Measurements from ENCODE around the gene CRELD2. TPM values are rescaled to one million over a fixed set of nuclear protein-coding genes. Genes with fewer than 3 reads are reported as not detected.
A peak's percentile ranks its signal among the peaks of the same experiment; 100 is the strongest.

CRELD2 gene
- total RNA-seq, 3 donors from 2014 or later (not counting 1 experiment from before 2014, with no cell fraction given), result 45.1 to 69.8 (median 48.5) TPM

DNA sequence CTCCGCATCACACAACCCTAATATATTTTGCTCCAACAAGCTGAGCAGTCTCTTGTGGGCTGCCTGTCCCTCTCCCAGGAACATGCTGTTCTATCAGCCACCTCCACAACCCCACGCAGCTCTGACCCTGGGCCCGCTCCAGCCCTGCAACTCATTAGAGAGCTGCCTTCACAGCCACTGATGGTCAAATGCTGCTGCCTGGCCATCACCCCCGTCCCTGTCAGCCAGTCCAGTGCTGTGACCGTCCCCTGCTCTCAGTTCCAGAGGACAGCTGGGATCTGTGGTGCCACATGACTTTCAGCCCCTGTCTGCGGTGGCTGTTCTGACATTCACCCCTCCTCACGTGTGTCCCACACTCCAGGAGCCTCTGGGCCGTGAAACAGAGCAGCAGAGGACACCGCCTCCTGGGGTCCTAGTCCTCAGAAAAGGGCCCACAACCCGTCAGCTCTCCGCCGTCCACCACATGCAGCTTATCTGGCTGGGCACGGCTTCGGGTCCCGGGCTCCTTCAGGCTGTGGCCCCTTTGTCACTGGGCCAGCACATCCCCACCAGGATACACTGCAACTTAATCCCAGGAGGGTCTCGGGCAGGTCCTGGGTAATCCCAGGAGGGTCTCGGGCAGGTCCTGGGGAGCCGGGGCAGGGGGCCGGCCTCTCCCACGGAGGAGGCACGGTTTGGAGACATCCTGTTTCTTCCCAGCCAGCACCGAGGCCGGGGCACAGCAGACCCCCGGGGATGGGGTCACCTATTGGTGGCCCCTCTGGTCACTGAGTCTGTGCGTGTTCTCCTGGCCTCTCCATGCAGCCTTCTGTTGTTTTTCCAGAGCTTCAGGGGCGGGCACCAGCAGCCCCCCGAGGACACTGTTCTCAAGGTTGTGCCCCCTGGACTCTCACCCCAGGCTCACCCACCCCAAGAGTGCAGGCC lies 15.1 kb downstream of the CRELD2 start:
- H3K36me3 ChIP-seq (ENCODE audit: control insufficient read depth, insufficient read depth, low read length), result no peaks in the 10 kb centered on the region
- H3K4me3 ChIP-seq (ENCODE audit: low read length), result no peak overlapping the region
- H3K9me3 Mint-ChIP-seq, result no peaks in the 10 kb centered on the region
- no peaks in the 10 kb centered on the region for H3K9me3 ChIP-seq (ENCODE audit: control insufficient read depth, insufficient read depth, low read length)
- no peaks in the 10 kb centered on the region for H3K36me3 Mint-ChIP-seq
- intact Hi-C loops (cut with micrococcal nuclease), result loop anchor here (5.0 kb wide), 1 partner anchor 39 kb away; no protein-coding TSS in a partner anchor
- H3K27me3 Mint-ChIP-seq (ENCODE audit: low read depth in 2 of 2), result no peaks in the 10 kb centered on the region
- H3K4me1 Mint-ChIP-seq, result peaks cover 11% of the 10 kb centered on the region in 2 donors
- WGBS (ENCODE audit: insufficient coverage), result 89% methylated on average over 27 of the region's 27 CpGs
- peak in 1 of 2 donors; percentile 27 for DNase-seq
- ATAC-seq, result no peak
- peaks cover 57% of the 10 kb centered on the region for H3K4me1 ChIP-seq (ENCODE audit: control insufficient read depth, insufficient read depth, low read length)
- H3K4me3 Mint-ChIP-seq, result peak overlapping the region; percentile 67
- TF ChIP-seq, protein P1, sequence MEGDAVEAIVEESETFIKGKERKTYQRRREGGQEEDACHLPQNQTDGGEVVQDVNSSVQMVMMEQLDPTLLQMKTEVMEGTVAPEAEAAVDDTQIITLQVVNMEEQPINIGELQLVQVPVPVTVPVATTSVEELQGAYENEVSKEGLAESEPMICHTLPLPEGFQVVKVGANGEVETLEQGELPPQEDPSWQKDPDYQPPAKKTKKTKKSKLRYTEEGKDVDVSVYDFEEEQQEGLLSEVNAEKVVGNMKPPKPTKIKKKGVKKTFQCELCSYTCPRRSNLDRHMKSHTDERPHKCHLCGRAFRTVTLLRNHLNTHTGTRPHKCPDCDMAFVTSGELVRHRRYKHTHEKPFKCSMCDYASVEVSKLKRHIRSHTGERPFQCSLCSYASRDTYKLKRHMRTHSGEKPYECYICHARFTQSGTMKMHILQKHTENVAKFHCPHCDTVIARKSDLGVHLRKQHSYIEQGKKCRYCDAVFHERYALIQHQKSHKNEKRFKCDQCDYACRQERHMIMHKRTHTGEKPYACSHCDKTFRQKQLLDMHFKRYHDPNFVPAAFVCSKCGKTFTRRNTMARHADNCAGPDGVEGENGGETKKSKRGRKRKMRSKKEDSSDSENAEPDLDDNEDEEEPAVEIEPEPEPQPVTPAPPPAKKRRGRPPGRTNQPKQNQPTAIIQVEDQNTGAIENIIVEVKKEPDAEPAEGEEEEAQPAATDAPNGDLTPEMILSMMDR (IDR thresholded peaks at IDR 0.05), result no peak
- H3K27me3 ChIP-seq (ENCODE audit: control insufficient read depth, insufficient read depth, low read length), result no peaks in the 10 kb centered on the region
- peak overlapping the region; percentile 82 to 89 for H3K27ac Mint-ChIP-seq
- H3K27ac ChIP-seq (ENCODE audit: low read length), result peak overlapping the region; percentile 84

DNA sequence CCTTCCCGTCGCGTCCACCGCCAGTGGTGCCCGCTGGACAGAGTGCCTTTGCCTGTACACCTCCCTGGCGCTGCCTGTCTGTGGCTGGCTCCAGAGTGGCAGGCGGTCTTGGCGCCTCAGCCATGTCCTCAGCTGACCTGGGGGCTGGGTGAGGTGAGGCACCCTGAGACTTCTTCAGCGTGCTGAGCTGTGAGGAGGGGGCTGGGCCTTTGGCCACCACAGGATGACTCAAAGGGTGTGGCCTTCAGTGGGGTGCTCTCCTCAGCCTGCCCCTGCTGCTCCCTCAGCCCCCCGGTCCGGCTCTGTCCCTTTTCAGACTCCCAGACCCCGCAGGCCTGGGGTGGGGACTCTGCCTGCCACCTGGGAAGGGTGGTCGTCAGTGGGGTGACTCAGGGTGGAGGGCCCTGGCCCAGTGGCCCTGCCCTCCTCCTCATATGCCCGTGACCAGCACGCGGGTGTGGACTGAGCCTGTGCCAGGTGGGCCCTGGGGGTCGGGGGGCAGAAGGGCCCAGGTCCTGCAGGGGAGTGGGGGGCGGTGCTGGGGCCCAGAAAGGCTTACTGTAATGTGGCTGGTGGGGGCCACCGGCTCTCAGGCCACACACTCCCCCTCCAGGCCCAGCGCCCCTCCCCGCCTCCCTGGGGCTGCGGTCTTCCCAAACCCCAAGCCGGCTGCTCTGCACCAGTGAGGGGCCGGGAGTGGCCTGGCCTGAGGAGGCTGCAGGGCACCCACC lies 15.9 kb downstream of the CRELD2 start:
- no peaks in the 10 kb centered on the region for H3K36me3 ChIP-seq (ENCODE audit: control insufficient read depth, insufficient read depth, low read length)
- TF ChIP-seq, protein P1 (IDR thresholded peaks at IDR 0.05), result no peak
- intact Hi-C loops (cut with micrococcal nuclease), result loop anchor here (5.0 kb wide), 1 partner anchor 38 kb away; no protein-coding TSS in a partner anchor
- H3K9me3 ChIP-seq (ENCODE audit: control insufficient read depth, insufficient read depth, low read length), result no peaks in the 10 kb centered on the region
- Mint-ChIP-seq H3K4me1 (peaks cover 11% of the 10 kb centered on the region in 2 donors), H3K4me3 (peak overlapping the region; percentile 67), H3K36me3 (no peaks in the 10 kb centered on the region), H3K27ac (peak overlapping the region; percentile 82 to 89), H3K9me3 (no peaks in the 10 kb centered on the region), H3K27me3 (ENCODE audit: low read depth in 2 of 2) (no peaks in the 10 kb centered on the region)
- H3K27ac ChIP-seq (ENCODE audit: low read length), result peak overlapping the region; percentile 84
- H3K4me1 ChIP-seq (ENCODE audit: control insufficient read depth, insufficient read depth, low read length), result peaks cover 54% of the 10 kb centered on the region
- H3K27me3 ChIP-seq (ENCODE audit: control insufficient read depth, insufficient read depth, low read length), result no peaks in the 10 kb centered on the region
- WGBS (ENCODE audit: insufficient coverage), result 30% methylated on average over 23 of the region's 24 CpGs
- peak overlapping the region; percentile 42 for H3K4me3 ChIP-seq (ENCODE audit: low read length)
- ATAC-seq, result peak; percentile 48 to 59 (median 58)
- DNase-seq, result peak; percentile 64 to 72

DNA sequence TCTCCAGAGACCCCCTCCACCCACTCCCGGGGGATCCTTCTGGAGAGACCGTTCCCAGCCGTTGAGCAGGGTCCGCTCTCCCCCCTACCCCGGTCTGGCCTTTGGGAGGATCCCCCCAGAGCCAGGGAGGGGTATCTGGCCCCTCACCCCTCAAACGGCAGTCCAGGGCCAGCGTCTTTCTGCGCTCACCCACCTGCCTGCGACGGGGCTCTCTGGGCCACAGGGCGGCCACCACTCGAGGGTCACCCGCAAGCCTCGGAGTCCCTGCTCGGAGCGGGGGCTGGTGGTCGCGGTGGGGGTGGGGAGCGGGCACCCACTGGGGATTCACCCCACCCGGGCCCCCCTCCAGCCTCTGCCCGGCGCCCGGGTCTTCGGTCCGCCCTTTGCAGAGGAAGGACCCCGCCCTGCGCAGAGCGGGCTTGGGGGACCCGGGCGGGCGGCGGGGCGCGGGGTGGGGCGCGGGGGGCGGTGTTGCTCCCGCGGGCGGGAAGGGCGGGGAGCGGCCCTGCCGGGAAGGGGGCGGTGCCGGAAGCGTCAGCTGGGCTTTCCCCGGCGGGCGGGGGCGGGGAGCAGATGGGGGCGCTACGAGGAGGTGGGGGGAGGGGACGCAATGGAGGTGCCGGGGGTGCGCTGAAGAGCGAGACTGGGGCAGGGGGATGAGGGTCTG lies 16.6 kb downstream of the CRELD2 start:
- Mint-ChIP-seq H3K4me1 (peaks cover 11% of the 10 kb centered on the region in 2 donors), H3K27ac (peak overlapping the region; percentile 82 to 89), H3K27me3 (ENCODE audit: low read depth in 2 of 2) (no peaks in the 10 kb centered on the region), H3K4me3 (peak overlapping the region; percentile 49), H3K36me3 (no peaks in the 10 kb centered on the region), H3K9me3 (no peaks in the 10 kb centered on the region)
- Histone ChIP-seq H3K4me1 (ENCODE audit: control insufficient read depth, insufficient read depth, low read length) (peaks cover 49% of the 10 kb centered on the region), H3K27ac (ENCODE audit: low read length) (peak overlapping the region; percentile 84), H3K36me3 (ENCODE audit: control insufficient read depth, insufficient read depth, low read length) (no peaks in the 10 kb centered on the region), H3K27me3 (ENCODE audit: control insufficient read depth, insufficient read depth, low read length) (no peaks in the 10 kb centered on the region), H3K4me3 (ENCODE audit: low read length) (peak overlapping the region; percentile 42), H3K9me3 (ENCODE audit: control insufficient read depth, insufficient read depth, low read length) (no peaks in the 10 kb centered on the region)
- ATAC-seq (peak; percentile 21 to 55 (median 22)), DNase-seq (peak; percentile 72 to 94)
- under 1% methylated on average over 37 of the region's 56 CpGs for WGBS (ENCODE audit: insufficient coverage)
- TF ChIP-seq, protein P1 (IDR thresholded peaks at IDR 0.05), result no peak
- intact Hi-C loops (cut with micrococcal nuclease), result loop anchor here (5.0 kb wide), 1 partner anchor 37 kb away; no protein-coding TSS in a partner anchor

Data from natural killer cell (primary cell).